Measurements from ENCODE around the gene TTC31.
A peak's percentile ranks its signal among the peaks of the same experiment; 100 is the strongest.

Gene TTC31

DNA sequence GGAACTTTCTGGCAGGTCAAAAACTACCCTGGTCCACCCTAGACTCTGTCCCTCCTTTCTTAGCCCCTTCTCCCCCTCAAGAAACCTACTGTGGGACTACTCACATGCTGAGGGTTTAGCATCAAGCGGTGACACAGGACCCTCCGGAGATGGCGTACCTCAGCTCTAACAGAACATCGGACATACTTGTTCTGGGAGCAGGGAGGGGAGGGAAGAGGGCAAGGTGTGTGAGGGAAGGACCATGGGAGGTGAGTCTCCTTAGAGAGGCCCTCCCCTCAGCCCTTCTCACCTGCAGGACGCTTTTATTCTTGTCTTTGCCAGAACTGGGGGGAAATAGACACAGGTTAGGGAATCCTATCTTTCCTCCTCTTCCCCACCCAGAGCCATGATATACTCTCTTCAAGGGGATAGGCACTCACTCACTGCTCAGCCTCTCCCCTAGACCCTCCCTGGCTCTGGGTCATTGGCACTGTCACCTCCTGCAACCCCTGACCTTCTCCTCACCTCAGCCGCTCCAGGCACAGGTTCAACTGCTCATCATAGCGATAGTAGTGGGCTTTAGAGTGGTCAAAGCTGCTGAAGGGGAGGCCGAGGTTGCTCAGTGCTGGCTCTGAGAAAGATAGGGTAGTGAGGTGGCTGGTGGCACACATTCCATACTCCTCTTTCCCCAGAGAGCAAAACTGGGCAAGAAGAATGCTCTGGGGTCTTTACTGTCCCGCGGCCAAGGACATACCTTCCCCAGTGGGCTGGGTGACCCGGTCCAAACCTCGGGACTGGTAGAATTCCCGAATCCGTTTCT, 22.8 kb downstream of the TTC31 start:
- no peak for DNase-seq

DNA sequence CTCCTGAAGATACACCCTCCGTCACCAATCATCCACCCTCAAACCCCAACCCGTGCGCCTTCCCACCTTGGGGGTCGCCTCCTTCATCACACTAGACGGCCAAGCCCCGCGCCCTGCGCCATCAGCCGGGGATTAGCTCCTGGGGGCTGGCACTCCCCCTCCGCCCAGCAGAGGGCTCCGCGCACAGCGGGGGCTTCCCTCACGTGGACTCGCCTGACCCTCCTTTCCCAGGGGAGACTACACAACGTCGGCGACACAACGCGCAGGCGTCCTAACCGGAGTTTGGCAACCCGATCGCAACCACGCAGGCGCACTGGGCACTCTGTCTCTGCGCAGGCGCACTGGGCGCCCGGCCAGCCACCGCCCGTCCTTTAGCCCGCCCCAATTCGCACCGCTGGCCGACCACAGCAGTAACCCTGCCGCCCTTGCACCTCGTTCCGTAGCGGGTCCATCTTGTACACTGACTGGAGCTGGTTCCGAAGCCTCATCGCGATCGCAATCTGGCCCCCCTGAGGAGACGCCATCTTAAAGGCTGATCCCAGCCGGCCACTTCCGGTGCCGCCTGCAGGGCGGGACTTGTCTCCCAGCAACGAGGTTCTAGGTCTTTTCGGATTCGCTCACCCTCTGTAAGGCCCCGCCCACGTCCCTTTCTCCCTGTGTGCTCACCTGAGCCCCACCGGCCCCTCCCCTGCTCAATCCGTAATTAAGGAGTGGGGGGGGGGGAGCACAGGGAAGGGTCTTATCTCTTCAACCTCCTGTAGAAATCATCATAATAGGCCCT, 24.5 kb downstream of the TTC31 start, which contains the start of gene PCGF1:
Gene PCGF1, minus strand, starts transcription at position 551 of the 781 bp plus-strand sequence. Its CDS starts 27 bp downstream, at position 524.
- peak; percentile 93 to 97 for DNase-seq

DNA sequence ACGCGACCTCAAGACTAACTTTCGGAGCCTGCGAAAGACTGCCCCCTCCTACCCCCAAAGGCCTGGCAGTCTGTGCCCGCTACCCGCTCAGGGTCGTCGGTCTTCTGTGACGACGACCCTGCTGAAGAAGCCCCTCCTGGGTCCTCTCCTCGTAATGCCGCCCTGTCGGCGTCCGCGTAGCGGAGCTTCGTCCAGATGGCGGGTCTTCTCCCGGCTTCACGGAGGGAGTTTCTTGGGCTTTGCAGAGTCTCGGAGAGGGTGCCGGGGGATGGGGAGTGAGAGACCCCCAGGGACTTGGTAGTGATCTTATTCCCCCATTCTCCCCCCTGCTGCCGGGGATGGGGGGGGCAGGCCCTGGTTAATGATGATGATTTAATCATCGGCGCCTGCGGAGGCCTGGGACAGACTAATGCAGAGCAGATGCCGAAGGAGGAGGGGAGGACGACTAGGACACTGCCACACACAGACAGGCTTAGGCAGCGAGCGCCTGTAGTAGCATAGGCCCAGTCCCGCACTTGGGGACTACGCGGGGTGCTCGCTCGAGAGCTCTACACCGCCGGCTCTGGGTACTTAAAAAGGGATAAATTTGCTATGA, 25.1 kb downstream of the TTC31 start:
- DNase-seq: no peak

DNA sequence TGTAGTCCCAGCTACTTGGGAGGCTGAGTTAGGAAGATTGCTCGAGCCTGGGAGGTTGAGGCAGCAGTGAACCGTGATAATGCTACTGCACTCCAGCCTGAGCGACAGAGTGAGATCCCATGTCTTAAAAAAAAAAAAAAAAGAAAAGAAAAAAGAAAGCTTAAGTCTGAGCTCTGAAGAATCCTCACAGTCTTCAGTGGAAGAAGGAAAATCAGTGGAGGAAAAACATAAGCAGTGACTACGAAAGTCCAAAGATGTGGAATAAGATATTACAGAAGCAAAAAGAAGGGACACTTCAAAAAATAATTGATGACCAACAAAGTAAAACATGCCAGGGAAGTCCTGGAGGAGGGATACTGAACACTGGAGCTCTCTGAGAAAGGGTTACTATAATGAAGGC, 27.4 kb downstream of the TTC31 start:
- DNase-seq: no peak

DNA sequence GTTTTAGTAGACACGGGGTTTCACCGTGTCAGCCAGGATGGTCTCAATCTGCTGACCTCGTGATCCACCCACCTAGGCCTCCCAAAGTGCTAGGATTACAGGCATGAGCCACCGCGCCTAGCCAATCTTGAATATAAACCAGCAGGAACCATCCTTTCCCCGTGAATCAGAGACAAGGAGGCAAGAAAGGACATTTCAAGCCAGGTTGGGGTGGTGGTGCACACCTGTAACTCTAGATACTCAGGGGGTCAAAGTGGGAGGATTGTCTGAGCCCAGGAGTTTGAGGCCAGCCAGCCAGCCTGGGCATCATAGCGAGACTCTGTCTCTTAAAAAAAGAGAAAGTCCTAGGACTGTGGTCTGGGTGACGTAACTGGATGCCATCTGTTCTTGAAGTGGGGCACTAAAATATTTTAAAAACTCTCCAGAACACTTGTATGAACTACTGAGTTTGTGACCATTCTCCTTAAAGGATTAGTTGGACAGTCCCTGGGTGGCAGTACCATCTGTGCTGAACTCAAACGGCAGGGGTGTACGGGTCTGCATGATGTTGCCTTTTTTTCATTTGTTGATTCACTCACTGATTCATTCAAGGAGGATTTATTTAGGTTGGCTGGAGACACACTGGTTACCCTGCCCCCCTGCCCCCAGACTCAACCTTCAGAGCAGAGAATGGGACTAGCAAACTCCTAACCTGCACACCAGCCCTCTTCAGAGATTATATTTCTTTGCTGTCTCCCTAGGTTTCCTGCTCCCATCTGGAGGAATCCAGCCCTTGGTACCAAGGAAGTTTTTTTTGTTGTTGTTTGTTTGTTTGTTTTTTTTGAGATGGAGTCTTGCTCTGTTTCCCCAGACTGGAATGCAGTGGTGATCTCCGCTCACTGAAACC, 28.5 kb downstream of the TTC31 start:
- DNase-seq: no peak

DNA sequence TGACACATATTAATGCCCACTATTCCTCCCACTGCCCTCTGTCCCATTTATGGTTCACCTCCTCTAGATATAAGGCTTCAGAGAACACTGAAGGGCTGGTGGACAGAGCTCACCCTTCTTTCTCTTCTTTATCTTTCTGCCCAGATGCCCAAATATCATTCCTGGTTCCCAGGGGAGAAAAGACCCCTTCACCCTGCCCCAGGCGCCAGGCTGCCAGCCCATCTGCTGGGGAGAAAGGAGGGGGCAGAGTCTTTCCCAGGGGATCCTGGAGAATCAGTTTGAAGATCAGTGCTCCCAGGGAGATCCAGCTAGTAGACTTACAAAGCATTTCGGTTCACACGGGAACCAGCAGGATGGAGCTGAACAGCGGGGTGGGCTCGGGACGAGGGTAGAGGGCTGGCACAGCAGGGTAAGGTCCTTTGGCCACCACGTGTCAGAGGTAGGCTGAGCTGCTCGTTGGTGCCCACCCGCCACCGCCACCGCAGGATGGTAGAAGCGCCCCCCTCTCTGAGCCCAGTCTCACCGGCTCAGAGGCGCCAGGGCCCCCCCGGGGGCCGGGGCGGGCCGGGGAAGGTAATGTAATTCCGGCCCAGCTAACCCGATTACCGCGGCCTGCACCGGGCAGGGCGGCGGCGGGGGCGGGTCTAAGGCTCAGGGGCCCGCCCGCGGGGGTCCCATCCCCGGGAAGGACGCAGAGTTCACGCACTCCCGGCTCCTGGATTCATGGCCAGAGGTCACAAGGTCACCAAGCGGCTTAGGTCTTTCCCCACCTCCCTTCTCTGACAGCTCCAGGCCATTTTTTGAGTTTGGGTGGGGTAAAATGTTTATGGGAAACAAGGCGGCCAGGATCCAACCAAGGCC, 30.1 kb downstream of the TTC31 start:
- no peak for DNase-seq

DNA sequence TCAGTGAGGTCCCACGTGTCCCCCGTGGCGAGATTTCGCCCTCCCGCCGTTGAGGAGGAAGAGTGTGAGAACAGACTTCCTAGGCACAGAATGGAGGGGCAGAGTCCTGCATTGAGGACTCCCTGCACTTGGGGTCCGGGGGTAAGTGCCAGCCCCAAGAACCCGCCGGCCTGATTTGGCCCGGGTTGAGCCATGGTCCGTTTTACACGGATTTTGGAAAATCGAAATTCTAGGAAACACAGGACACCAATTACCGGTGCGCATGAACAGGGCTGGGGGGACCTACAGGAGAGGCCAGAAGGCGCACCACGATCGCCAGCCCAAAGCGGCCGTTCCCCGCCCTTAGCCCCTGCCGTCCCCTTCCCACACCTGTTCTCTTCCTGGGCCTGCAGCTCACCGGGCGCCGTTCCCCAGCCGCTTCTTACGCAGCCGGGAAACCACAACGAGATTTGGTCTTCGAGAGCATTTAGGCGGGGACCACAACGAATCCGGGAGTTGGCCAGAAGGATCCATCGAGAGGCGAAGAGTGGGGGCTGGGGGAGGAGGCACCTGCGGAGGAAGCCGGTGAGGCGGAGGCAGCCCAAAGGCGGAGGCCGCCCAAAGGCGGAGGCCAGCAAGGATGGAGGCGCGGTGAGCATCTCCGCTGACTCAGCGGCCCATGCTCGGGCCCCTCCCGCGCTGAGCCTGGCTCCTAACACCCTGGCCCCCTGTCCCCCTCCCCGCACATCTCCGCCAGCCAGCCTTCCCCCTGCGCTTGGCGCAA, 30.9 kb downstream of the TTC31 start:
- no peak for DNase-seq

DNA sequence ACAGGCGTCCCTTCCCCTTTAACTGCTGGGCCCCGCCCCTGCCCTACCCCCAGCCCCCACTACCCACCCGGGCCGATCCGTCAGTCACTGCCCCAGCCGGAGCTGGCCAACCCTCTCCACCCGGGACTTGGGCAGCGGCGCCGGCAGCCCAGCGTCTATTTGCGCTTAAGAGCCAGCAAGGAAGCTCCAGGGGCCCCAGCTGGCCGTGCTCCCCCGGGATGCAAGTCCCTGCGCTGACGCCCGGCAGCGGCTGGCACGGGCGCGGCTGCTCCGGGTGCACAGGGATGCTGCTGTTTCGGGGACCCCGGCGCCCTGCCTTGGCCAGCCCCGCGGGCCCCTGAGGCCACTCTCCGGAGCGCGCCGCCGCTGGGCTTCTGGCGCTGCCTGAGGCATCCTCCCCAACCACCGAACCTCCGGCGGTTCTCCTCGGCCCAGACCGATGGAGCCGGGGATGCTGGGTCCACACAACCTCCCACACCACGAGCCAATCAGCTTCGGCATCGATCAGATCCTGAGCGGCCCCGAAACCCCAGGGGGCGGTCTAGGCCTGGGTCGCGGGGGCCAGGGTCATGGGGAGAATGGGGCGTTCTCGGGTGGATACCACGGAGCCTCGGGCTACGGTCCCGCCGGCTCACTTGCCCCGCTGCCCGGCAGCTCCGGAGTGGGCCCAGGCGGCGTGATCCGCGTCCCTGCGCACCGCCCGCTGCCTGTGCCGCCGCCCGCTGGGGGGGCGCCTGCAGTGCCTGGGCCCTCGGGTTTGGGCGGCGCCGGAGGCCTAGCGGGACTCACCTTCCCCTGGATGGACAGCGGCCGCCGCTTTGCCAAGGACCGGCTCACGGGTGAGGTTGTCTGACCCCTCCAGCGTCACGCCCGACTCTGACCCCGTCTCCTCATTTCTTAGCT, 31.7 kb downstream of the TTC31 start, which contains the start of gene TLX2:
Gene TLX2, plus strand, starts transcription at position 83 of the 903 bp plus-strand sequence. Its CDS starts 357 bp downstream, at position 440.
- DNase-seq: peak in 1 of 2 donors; percentile 44

DNA sequence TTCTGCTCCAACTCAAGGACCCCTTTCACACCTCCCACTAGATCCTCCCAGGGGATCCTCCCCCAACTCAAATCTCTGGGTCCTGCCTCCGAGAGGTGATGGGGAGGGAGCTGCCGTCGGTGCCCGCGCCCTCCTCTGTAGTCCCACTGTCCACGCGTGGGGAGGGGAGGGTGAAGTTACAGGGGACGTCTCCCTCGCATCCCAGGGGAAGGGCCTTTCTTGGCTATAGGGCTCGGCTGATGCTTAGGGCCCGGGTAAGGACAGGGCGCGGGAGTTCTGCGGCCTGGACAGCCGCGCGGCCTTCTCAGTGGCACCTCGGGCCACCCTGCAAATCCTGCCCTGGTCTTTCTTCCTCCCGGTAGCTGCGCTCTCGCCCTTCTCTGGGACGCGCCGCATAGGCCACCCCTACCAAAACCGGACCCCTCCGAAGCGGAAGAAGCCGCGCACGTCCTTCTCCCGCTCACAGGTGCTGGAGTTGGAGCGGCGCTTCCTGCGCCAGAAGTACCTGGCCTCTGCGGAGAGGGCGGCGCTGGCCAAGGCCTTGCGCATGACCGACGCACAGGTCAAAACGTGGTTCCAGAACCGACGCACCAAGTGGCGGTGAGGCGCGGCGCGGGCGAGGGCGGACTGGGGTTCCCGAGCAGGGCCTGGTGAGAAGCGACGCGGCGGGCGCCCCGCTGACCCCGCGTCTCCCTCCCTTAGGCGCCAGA, 32.5 kb downstream of the TTC31 start:
- DNase-seq: no peak

DNA sequence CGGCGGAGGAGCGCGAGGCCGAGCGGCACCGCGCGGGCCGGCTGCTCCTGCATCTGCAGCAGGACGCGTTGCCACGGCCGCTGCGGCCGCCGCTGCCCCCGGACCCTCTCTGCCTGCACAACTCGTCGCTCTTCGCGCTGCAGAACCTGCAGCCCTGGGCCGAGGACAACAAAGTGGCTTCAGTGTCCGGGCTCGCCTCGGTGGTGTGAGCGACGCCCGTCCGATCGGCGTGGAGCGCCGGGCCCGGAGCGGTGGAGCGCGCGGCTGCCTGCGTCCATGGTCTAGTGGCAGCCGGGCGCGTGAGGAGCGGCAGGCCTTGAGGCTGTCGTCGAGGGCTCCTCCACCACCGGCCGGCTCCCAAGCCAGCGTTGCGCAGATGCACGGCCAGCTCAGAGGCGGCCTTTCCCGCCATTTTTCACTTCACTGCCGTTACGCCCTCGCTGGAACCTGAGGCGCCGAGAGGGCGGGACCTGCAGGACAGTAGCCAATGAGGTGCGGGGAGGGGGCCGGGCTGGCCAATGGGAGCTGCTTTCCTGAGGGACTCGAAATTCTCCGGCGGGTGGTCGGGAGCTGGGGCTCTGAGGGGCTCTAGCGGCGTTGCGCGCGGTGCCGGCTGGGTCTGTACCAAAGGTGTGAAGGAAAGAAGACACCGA, 33.2 kb downstream of the TTC31 start:
- DNase-seq: peak in 1 of 2 donors; percentile 30

DNA sequence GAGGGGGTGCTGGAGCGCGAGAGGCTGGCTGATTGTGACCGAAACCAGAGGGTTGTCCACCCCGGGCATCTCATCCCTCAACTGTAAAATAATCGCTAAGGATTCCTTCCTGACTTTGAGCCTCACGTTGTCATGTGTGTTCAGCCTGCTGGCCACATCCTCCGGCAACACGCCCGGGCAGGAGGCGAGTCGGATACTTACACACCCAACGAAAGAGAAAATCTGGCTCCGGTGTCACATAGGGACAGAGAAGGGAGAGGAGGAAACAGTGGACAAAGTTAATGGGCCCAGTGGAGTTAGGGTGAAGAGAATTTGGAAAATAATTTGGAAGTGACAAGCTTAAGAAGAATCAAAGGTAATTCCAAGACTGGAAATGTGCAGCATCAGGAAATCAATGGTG, 33.8 kb downstream of the TTC31 start:
- no peak for DNase-seq

DNA sequence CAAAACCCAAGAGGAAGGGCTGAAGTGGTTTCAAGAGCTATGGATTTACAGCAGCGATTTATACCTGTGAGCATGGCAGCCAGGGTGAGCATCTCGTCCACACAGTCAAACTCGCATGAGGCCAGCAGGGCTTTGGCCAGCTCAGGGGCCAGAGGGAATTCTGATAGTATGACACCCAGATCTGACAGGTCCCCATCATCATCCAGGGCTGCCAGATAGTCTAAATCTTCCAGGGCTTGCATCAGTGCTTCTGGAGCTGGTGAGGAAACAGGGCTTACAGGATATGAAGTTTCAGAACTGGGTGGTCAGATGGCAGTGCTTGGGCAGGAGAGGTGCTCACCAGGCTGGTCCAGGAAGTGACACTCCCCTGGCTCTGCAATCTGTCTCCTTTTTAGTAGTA, 39.6 kb downstream of the TTC31 start:
- DNase-seq: no peak

DNA sequence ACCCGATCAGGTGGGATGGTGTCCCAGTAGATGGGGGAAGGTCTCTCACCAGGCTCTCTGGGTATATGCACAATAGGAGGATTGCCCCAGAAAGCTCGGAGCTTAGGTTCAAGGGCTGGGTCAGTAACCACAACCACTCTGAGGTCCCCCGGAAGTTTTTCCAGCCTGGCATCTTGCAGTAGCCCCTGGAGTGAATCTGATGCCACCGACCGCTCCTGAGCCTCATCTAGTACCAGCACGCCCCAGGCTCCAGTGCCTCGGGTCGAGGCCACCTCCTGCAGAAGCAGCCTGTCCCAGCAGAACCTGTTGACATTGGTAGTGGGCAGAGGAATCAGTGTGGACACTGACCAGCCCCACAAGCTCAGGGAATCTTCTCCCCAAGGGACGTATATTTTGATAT, 41.1 kb downstream of the TTC31 start:
- no peak for DNase-seq

DNA sequence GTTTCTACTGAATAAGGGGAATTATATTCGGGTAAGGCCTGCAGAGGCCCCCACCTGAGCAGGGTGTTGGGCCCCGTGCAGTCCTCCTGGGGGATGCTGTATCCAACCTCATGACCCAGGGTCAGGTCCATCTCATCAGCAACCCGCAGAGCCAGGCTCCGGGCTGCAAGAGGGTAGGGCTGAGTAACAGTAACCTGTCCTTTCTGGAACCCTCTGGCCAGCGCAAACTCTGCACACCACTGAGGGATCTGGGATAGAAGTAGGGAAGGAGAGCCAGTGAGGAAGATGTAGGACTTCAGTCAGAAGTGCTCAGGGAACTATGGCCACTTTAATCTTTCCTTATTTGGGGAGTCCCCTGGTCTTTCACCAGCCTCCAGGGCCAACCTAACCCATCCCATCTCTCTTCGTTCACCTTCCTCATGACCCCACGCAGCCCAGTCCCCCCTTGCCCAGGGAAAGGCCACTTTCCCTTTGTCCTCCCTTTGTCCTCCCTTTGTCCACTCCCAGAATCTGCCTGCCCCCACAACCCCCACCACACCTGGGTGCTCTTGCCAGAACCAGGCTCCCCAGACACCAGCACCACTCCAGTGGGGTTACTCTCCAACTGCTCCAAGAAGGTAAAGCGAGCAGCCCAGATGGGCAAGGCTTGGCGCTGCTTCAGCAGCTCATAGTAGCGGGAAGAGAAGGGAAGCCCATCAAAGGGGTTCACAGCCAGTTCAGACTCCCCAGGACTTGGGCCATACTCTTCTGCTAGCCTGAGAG, 42.3 kb downstream of the TTC31 start:
- DNase-seq: no peak

DNA sequence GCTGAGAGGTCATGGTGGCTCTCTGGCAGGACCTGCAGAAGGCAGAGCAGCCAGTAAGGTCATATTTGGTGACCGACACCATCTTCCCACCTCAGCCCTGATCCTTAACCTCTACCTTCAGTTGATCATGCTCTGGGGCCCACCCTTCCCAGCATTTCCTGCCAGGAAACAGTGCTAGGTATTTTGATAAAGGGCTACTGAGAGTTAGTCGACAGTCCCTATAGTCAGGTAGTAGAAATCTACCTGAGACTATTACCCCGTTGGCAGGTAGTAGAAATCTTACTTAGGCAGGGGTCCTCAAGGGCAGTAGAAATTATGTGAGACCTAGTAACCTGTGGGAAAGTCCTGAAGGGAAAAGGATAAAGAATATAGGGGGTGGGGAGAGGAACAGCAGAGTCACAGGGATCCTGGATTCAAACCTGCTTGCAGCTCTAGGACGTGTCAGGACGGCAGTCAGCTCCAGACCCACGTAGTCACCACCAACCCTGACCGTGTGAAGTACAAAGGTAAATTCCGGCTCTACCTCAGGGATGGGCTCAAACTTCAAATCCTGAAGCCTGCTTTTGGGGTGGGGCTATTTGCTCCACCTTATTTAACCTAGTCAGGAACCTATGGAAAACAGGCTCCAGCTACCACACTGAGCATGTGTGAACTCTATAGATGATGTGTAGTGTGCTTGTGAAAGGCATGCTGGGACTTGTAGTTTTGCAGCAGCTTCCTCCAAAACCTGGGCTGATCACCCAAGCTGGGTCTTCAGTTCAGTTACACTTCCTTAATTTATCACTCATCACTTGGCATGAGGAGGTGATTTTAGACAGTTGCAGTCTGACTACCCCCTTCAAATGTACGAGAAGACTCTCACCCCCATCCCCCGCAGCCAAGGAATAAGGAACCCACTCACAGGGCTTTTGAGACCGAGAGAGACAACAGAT, 43.1 kb downstream of the TTC31 start, which contains the start of gene DQX1:
Gene DQX1, minus strand, starts transcription at position 515 of the 932 bp plus-strand sequence. Its CDS starts 502 bp downstream, at position 13.
- no peak for DNase-seq

DNA sequence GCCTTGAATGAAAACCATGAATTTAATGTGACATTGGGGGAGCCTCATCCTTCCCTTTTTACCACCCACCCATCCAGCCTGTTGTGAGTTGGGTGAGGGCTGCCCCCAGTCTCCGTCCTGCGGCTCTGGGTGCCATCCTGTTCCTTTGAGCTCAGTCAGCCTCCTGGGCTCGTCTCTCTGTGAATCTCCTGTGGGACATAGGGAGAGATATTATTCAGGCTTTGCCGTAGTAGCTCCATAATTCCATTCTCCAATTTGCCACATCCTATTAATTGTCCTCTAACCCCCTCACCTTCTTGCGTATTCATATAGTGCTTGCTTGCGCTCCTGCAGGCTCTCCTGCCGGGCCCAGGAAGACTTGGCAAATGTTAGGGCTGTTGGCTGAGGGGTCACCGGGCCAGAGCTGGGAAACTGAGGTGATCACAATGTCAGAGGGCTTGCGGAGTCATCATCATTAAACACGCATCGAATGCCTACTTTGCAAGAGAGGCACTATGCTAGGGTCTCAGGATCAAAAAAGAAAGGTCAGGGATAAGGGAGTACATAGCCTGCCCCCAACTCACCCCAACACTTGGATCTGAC, 43.9 kb downstream of the TTC31 start:
- no peak for DNase-seq

Measured in bone marrow (tissue), 2 donors.